ENCODE measurements around the gene NUP210L. TPM values are rescaled to one million over a fixed set of nuclear protein-coding genes. Genes with fewer than 3 reads are reported as not detected.

NUP210L gene
- total RNA-seq, 3 donors from 2014 or later (not counting 1 experiment from before 2014, with no cell fraction given): 0.13 to 0.24 (median 0.18) TPM

DNA sequence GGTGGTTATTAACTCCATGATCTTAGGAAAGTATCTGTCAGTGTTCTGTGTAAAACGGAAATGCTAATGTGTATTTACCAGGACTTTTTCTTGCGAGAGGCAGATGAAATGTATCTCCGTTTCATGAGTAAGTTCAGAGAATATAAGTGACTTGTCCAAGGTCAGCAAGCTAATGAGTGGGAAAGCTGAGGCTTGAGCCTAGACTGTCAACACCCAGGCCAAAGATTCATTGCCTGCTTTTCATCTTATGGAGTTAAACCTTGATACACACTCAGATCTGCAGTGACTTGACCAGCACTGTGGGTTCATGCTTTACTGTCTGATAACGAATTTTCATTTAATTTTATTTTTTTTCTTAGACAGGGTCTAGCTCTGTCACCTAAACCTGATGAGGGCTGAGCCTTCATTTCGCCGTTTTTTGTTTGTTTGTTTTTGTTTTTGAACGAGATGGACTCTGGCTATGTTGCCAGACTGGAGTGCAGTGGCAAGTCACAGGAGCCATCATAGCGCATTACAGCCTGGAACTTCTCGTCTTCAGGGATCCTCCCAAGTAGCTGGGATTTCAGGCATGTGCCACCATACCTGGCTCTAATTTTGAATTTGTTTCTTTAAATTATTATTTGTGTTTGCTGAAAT is 176.5 kb downstream of the NUP210L start:
- intact Hi-C loops (cut with micrococcal nuclease): no loop called here

GRCh38 chr1:153977250-153978240 is 177.3 kb downstream of the NUP210L start, which contains the start of gene JTB:
TSS of gene JTB (minus strand) at chr1:153977674. CDS start at chr1:153977252, 422 bp downstream.
- peak; percentile 76 to 91 for DNase-seq
- under 1% methylated on average over 71 of the region's 75 CpGs for WGBS (ENCODE audit: insufficient coverage)
- peak within 1 kb of the TSS; percentile 37 for H3K27ac ChIP-seq (ENCODE audit: low read length)
- Mint-ChIP-seq H3K4me1 (peaks cover 25 to 30% of the 10 kb centered on the region in 2 donors), H3K27ac (peak within 1 kb of the TSS; percentile 76 to 89), H3K36me3 (no peaks in the 10 kb centered on the region), H3K4me3 (peak within 1 kb of the TSS; percentile 89), H3K27me3 (ENCODE audit: low read depth in 2 of 2) (peaks cover 0 to 4% of the 10 kb centered on the region in 2 donors), H3K9me3 (no peaks in the 10 kb centered on the region)
- no peaks in the 10 kb centered on the region for H3K27me3 ChIP-seq (ENCODE audit: control insufficient read depth, insufficient read depth, low read length)
- intact Hi-C loops (cut with micrococcal nuclease): loop anchor here (1.0 to 2.0 kb wide), 3 partner anchors 10 to 19 kb away; partner anchors contain the start of genes CREB3L4, CRTC2 and RPS27
- peak within 1 kb of the TSS; percentile 84 for H3K4me3 ChIP-seq (ENCODE audit: low read length)
- no peaks in the 10 kb centered on the region for H3K9me3 ChIP-seq (ENCODE audit: control insufficient read depth, insufficient read depth, low read length)
- peak; percentile 97 to 98 (median 97) for ATAC-seq
- H3K36me3 ChIP-seq (ENCODE audit: control insufficient read depth, insufficient read depth, low read length): peaks cover 26% of the 10 kb centered on the region
- peaks cover 16% of the 10 kb centered on the region for H3K4me1 ChIP-seq (ENCODE audit: control insufficient read depth, insufficient read depth, low read length)
- TF ChIP-seq CTCF (IDR thresholded peaks at IDR 0.05): no peak

More for the DNA sequence above, 176.5 kb downstream of the NUP210L start:
- WGBS (ENCODE audit: insufficient coverage): 78% methylated on average over 9 of the region's 9 CpGs
- Histone ChIP-seq H3K27ac (ENCODE audit: low read length) (peak overlapping the region; percentile 37), H3K36me3 (ENCODE audit: control insufficient read depth, insufficient read depth, low read length) (peaks cover 22% of the 10 kb centered on the region), H3K9me3 (ENCODE audit: control insufficient read depth, insufficient read depth, low read length) (no peaks in the 10 kb centered on the region), H3K4me3 (ENCODE audit: low read length) (peak overlapping the region; percentile 84), H3K4me1 (ENCODE audit: control insufficient read depth, insufficient read depth, low read length) (peaks cover 16% of the 10 kb centered on the region), H3K27me3 (ENCODE audit: control insufficient read depth, insufficient read depth, low read length) (no peaks in the 10 kb centered on the region)
- Mint-ChIP-seq H3K4me3 (peak overlapping the region; percentile 89), H3K27ac (peak overlapping the region; percentile 76 to 89), H3K27me3 (ENCODE audit: low read depth in 2 of 2) (peaks cover 0 to 4% of the 10 kb centered on the region in 2 donors), H3K4me1 (peaks cover 25 to 26% of the 10 kb centered on the region in 2 donors), H3K9me3 (no peaks in the 10 kb centered on the region), H3K36me3 (no peaks in the 10 kb centered on the region)
- DNase-seq: peak in 1 of 2 donors; percentile 21
- ATAC-seq: no peak
- no peak for TF ChIP-seq CTCF (IDR thresholded peaks at IDR 0.05)

- H3K9me3 Mint-ChIP-seq: no peaks in the 10 kb centered on the region
- H3K27me3 Mint-ChIP-seq (ENCODE audit: low read depth in 2 of 2): peaks cover 0 to 2% of the 10 kb centered on the region in 2 donors
- H3K4me1 Mint-ChIP-seq: peaks cover 25 to 30% of the 10 kb centered on the region in 2 donors
- ATAC-seq: no peak
- Histone ChIP-seq H3K4me1 (ENCODE audit: control insufficient read depth, insufficient read depth, low read length) (peaks cover 16% of the 10 kb centered on the region), H3K27ac (ENCODE audit: low read length) (peak overlapping the region; percentile 37), H3K36me3 (ENCODE audit: control insufficient read depth, insufficient read depth, low read length) (peaks cover 26% of the 10 kb centered on the region), H3K9me3 (ENCODE audit: control insufficient read depth, insufficient read depth, low read length) (no peaks in the 10 kb centered on the region), H3K27me3 (ENCODE audit: control insufficient read depth, insufficient read depth, low read length) (no peaks in the 10 kb centered on the region), H3K4me3 (ENCODE audit: low read length) (peak overlapping the region; percentile 84)
- H3K36me3 Mint-ChIP-seq: no peaks in the 10 kb centered on the region
- intact Hi-C loops (cut with micrococcal nuclease): loop anchor here (1.0 to 2.0 kb wide), 3 partner anchors 10 to 18 kb away; partner anchors contain the start of genes CREB3L4, CRTC2 and RPS27
- WGBS (ENCODE audit: insufficient coverage): 0% methylated on average over 16 of the region's 16 CpGs
- peak overlapping the region; percentile 89 for H3K4me3 Mint-ChIP-seq
- DNase-seq: no peak
- H3K27ac Mint-ChIP-seq: peak overlapping the region; percentile 76 to 89
- no peak for TF ChIP-seq CTCF (IDR thresholded peaks at IDR 0.05)
Observed at GRCh38 chr1:153976819-153977249, 178.0 kb downstream of the NUP210L start.
